Keratinocyte (primary cell): Measurements from ENCODE around the gene ADAM15. TPM values are rescaled to one million over a fixed set of nuclear protein-coding genes. Genes with fewer than 3 reads are reported as not detected.

Experiments used
- DNase-seq: peaks from one replicate; pipeline ENCODE4 v3.0.0-alpha.2; 2011; ENCODE audit warnings: low read depth, missing footprints, low spot score
- FAIRE-seq: peaks from 2 replicates; lab custom pipeline; 2011; peaks lifted over from hg19 to GRCh38; lab: Jason Lieb, UNC
- H2AFZ ChIP-seq: 2 replicates; pipeline ENCODE4 v1.6.0; 2012; ENCODE audit warnings: low read length, control low read depth, inconsistent platforms; ENCODE audit not compliant: control insufficient read depth
- H3K27ac ChIP-seq: 2 replicates; pipeline ENCODE4 v1.5.1; 2011; ENCODE audit warnings: low read length; ENCODE audit not compliant: control insufficient read depth, insufficient read depth
- H3K27me3 ChIP-seq: 3 replicates; pipeline ENCODE4 v1.6.0; 2011; ENCODE audit warnings: low read length; ENCODE audit not compliant: control insufficient read depth, insufficient read depth; ENCODE audit errors: extremely low read depth
- H3K36me3 ChIP-seq, 2 experiments: 2 replicates in 1 of 2; 3 replicates in 1 of 2; pipeline ENCODE4 v1.5.1; 2011; ENCODE audit warnings: low read length in 2 of 2, mild to moderate bottlenecking in 1 of 2; ENCODE audit not compliant: control insufficient read depth in 2 of 2, insufficient read depth in 2 of 2; ENCODE audit errors: extremely low read depth in 1 of 2
- H3K4me1 ChIP-seq: 3 replicates; pipeline ENCODE4 v1.5.1; 2011; ENCODE audit warnings: low read length; ENCODE audit not compliant: control insufficient read depth, insufficient read depth; ENCODE audit errors: extremely low read depth
- H3K4me2 ChIP-seq: 3 replicates; pipeline ENCODE4 v1.6.0; 2011; ENCODE audit warnings: low read depth, low read length; ENCODE audit not compliant: control insufficient read depth, insufficient read depth; ENCODE audit errors: extremely low read depth
- H3K4me3 ChIP-seq, 3 experiments: fragments of 200-600 bp in 1 of 3; sonication (generic) in 1 of 3; 2 replicates in 2 of 3; 3 replicates in 1 of 3; pipeline ENCODE4 v1.5.1; 2011 to 2016; ENCODE audit warnings: low read length in 3 of 3, mild to moderate bottlenecking in 3 of 3, control low read depth in 2 of 3, inconsistent platforms in 1 of 3, low read depth in 1 of 3, mixed read lengths in 1 of 3, mixed run types in 1 of 3, moderate library complexity in 1 of 3; ENCODE audit not compliant: control insufficient read depth in 2 of 3, insufficient read depth in 2 of 3; ENCODE audit errors: extremely low read depth in 1 of 3
- H3K79me2 ChIP-seq: 2 replicates; pipeline ENCODE4 v1.6.0; 2012; ENCODE audit warnings: low read length; ENCODE audit not compliant: control insufficient read depth, insufficient read depth
- H3K9ac ChIP-seq: 3 replicates; pipeline ENCODE4 v1.6.0; 2011; ENCODE audit warnings: low read length; ENCODE audit not compliant: control insufficient read depth, insufficient read depth; ENCODE audit errors: extremely low read depth
- H3K9me1 ChIP-seq: 3 replicates; pipeline ENCODE4 v1.6.0; 2011; ENCODE audit warnings: low read length; ENCODE audit not compliant: control insufficient read depth, insufficient read depth; ENCODE audit errors: extremely low read depth
- H3K9me3 ChIP-seq: 2 replicates; pipeline ENCODE4 v1.5.1; 2012; ENCODE audit warnings: low read depth, low read length; ENCODE audit not compliant: control insufficient read depth
- H4K20me1 ChIP-seq: 3 replicates; pipeline ENCODE4 v1.6.0; 2011; ENCODE audit warnings: low read length; ENCODE audit not compliant: control insufficient read depth, insufficient read depth; ENCODE audit errors: extremely low read depth
- EZH2 ChIP-seq: IDR thresholded peaks from one replicate; pipeline ENCODE4 v1.6.1; 2012; ENCODE audit warnings: inconsistent platforms, mild to moderate bottlenecking, low read length, moderate library complexity
- dilution Hi-C: fragments of 300-500 bp; cut with MboI; formaldehyde crosslinking; loops from one replicate; pipeline ENCODE4 v1.7.0; 2020; ENCODE audit warnings: low sequenced_read_pairs; ENCODE audit not compliant: extremely low pct_ligation_motif_present
- polyA plus RNA-seq, 5 experiments: library from polyadenylated mRNA; depleted of rRNA in 3 of 5; stranded (reverse) in 3 of 5; stranded (forward) in 1 of 5; unstranded in 1 of 5; fragments of >200 nt; gene quantifications; 1 replicate in 1 of 5; 2 replicates in 3 of 5; 3 replicates in 1 of 5; pipeline versions ENCODE4 v1.2.1 to v1.2.3, GENCODE V29; 2011 to 2012; ENCODE audit warnings: missing spikeins in 2 of 5, low read depth in 1 of 5, low replicate concordance in 1 of 5
- TF ChIP-seq, protein P1 (sequence below), 3 experiments: IDR thresholded peaks in 1 of 3; conservative IDR thresholded peaks in 1 of 3; optimal IDR thresholded peaks in 1 of 3; 2 replicates in 2 of 3; 3 replicates in 1 of 3; pipeline versions ENCODE3 to v1.5.1; 2011; ENCODE audit warnings: low read length in 3 of 3, mild to moderate bottlenecking in 3 of 3, moderate library complexity in 2 of 3, control low read depth in 1 of 3, inconsistent platforms in 1 of 3; ENCODE audit not compliant: insufficient read depth in 2 of 3; ENCODE audit errors: extremely low read depth in 1 of 3

The ADAM15 gene
- polyA plus RNA-seq, 1 donor (not counting 4 experiments of a cell fraction or from before 2014, with no cell fraction given): 131 TPM

DNA sequence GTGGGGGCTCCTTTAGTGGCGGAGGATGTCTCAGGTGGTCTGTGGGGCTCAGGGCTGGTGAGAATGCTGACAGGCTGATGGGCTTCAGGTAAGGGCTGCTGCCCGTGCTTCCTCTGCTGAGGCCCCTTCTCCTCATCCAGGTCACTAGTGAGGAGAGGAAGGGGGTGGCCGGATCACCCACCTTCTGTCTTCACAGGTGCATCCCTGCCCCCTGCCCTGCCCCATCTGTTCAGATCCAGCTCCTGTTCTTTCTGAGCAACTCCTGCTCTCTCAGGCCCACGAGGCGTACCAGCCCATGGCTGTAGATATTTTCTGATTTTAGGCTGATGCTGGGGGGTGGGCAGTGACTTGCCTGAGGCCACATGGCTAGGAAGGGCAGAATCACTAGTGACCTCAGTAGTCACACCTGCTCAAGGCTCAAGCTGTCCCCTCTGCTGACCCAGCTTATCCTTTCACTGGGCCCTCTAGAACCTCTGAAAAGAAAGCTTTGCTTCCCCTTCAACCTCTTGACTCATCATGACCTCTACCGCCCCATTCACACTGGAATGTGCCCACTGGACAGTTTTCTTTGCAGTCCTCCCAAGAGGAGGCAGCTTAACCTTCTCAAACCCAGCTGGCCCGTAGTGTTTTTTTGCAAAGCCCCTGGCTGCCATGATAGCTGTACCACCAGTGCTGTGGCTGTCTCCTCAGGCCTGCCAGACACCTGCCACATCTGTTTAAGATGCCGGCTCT, 32.3 kb upstream of the ADAM15 start:
- Histone ChIP-seq H3K27ac (no peak overlapping the region), H3K9me1 (no peaks in the 10 kb centered on the region), H3K9ac (no peak overlapping the region), H3K4me3 (no peak overlapping the region), H3K4me2 (no peak overlapping the region), H2AFZ (no peak overlapping the region), H3K79me2 (no peaks in the 10 kb centered on the region), H3K36me3 (peaks cover 26 to 33% of the 10 kb centered on the region in 2 experiments), H4K20me1 (peaks cover 2% of the 10 kb centered on the region), H3K9me3 (no peaks in the 10 kb centered on the region), H3K4me1 (peaks cover 41% of the 10 kb centered on the region), H3K27me3 (no peaks in the 10 kb centered on the region)
- DNase-seq (no peak), FAIRE-seq (no peak)
- dilution Hi-C loops: no loop called here
- TF ChIP-seq, protein P1, sequence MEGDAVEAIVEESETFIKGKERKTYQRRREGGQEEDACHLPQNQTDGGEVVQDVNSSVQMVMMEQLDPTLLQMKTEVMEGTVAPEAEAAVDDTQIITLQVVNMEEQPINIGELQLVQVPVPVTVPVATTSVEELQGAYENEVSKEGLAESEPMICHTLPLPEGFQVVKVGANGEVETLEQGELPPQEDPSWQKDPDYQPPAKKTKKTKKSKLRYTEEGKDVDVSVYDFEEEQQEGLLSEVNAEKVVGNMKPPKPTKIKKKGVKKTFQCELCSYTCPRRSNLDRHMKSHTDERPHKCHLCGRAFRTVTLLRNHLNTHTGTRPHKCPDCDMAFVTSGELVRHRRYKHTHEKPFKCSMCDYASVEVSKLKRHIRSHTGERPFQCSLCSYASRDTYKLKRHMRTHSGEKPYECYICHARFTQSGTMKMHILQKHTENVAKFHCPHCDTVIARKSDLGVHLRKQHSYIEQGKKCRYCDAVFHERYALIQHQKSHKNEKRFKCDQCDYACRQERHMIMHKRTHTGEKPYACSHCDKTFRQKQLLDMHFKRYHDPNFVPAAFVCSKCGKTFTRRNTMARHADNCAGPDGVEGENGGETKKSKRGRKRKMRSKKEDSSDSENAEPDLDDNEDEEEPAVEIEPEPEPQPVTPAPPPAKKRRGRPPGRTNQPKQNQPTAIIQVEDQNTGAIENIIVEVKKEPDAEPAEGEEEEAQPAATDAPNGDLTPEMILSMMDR (optimal IDR thresholded peaks at IDR 0.05 in 1 of 3, IDR thresholded peaks at IDR 0.05 in 1 of 3, conservative IDR thresholded peaks at IDR 0.05 in 1 of 3; ENCODE audit: extremely low read depth in 1 of 3, insufficient read depth in 2 of 3, low read length in 3 of 3): no peak
- TF ChIP-seq EZH2: no peak

DNA sequence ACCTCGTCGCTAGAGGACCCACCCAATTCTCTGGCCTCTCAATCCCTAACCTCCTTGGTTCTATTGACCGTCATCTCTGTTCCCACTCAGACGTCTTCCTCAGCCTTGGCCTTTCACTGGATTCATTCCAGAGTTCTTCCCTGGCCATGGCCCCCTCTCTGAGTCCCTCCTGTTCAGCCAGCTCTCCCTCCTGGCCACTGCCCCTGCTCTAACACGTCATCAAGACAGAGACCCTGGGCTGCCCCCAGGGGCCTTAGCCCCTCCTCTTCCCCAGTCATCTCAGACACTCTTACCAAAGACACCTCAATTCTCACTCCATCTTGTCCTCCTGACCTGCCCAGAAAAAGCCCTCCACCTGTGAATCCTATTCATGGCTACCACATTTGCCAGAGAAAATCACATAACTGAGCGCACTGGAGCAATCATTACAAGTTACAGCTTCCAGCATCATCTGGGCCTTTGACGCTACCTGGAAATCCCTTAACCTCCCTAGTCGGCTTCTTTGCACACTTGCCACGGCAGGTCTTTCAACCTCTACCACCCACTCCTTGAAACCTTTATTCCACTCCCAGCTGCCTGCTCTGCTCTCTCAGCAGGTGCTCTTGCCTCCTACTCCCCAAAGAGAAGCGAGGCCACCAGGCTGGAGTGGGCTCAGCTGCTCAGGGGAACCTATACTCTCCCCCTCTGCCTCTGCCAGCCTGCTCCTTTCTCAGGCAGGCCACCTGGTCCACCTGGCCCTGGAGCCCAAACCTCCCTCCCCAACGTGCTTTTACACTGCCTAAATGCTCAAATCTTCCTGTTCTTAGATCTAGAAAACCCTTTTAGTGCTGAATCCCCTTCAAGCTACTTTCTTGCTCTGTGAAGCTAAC, 31.5 kb upstream of the ADAM15 start:
- Histone ChIP-seq H3K27ac (no peak overlapping the region), H2AFZ (no peak overlapping the region), H3K79me2 (no peaks in the 10 kb centered on the region), H3K9me1 (no peaks in the 10 kb centered on the region), H3K4me3 (no peak overlapping the region), H3K4me1 (peaks cover 41% of the 10 kb centered on the region), H3K9me3 (no peaks in the 10 kb centered on the region), H3K9ac (no peak overlapping the region), H3K36me3 (peaks cover 18 to 25% of the 10 kb centered on the region in 2 experiments), H3K4me2 (no peak overlapping the region), H3K27me3 (no peaks in the 10 kb centered on the region), H4K20me1 (no peaks in the 10 kb centered on the region)
- TF ChIP-seq, protein P1 (optimal IDR thresholded peaks at IDR 0.05 in 1 of 3, IDR thresholded peaks at IDR 0.05 in 1 of 3, conservative IDR thresholded peaks at IDR 0.05 in 1 of 3; ENCODE audit: extremely low read depth in 1 of 3, insufficient read depth in 2 of 3, low read length in 3 of 3): no peak
- no peak for TF ChIP-seq EZH2
- no peak for DNase-seq
- dilution Hi-C loops: no loop called here
- FAIRE-seq: no peak
